Stimulated activated CD8-positive, alpha-beta memory T cell treated with anti-CD3 and anti-CD28 coated beads, Interleukin-15, amount 100 ng/mL, for 24 hours (primary cell): Measurements from ENCODE around the gene ANKRD13B.
"Not testable (repeated sequence)": the region's sequence is repeated elsewhere in the genome, so short reads cannot be mapped to it uniquely, and the experiment has no call there.

Source experiments
- DNase-seq: peaks from one replicate; pipeline ENCODE4 v3.0.0-alpha.2; 2020; ENCODE audit warnings: low read depth

The ANKRD13B gene

DNA sequence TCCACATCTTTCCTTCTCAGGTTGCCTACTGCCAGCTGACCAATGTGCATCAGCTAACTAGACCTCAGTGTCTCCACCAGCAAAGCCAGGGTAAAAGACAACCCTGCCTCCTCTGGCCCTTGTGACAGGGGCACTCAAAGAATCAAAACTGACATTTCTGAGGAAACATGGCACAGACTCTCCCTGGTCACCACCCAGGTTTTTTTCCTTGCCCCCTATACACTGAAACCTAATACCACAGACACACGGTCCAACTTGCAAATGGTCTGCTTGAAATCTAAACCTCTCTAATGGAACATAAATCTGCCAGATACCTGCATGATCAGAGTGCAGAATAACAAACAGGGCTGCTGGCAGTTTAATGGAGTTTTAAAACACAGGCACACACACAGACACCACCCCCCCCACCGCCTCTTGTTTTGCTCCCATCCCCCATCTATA, 49.3 kb downstream of the ANKRD13B start:
- no peak for DNase-seq

GRCh38 chr17:29643817-29644160, 50.9 kb downstream of the ANKRD13B start:
- DNase-seq: no peak

GRCh38 chr17:29645515-29646051, 52.7 kb downstream of the ANKRD13B start:
- DNase-seq: no peak

DNA sequence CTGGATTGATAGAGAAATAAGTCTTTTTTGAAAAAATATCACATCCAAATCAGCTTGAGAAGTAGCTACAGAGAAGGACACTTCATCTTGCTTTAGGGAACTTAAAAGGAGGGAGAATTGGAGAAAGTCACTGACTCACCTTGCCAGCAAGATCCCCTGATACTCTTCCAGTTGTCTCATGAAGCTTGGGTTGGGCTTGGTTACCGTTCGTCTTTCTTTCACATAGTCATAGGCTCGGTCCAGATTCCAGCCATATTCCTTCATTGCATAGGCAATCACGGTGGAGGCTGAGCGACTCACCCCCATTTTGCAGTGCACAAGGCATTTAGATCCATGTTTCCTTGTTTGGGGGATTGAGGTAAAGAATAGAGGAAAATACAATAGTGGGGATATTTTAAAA, 55.1 kb downstream of the ANKRD13B start:
- no peak for DNase-seq

DNA sequence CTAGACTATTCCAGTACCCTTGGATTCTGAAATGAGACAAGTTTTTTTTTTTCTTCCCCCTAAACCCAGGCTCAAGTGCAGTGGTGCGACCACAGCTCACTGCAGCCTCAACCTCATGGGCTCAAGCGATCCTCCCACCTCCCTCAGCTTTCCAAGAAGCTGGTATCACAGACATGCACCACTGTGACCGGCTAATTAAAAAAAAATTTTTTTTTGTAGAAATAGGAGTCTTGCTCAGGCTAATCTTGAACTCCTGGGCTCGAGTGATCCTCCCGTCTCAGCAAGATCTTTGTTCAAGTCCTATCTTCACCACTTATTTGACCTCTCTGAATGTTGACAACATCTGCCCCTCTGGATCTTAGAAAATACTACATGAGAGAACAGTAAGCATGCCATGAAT, 56.4 kb downstream of the ANKRD13B start:
- no peak for DNase-seq

DNA sequence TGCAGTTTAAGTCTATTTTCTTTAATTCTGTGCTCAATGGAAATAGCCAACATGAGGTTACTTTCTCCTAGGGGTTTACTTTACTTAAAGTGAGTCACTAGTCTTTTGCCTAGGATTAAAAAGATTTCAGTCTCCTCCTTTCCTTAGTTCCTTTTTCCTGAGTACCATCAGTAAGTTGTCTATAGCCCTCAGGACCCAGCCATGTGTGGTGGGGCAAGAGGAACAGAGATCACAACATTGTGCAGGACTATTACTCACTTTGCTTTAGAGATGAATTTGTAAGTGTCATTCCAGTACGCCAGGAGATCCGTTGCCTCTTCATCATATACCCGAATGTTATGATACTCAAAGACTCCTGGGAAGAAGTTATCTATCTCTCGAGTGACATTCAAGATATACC, 57.5 kb downstream of the ANKRD13B start:
- no peak for DNase-seq

GRCh38 chr17:29651913-29652312, 59.0 kb downstream of the ANKRD13B start:
- not testable (repeated sequence) for DNase-seq

DNA sequence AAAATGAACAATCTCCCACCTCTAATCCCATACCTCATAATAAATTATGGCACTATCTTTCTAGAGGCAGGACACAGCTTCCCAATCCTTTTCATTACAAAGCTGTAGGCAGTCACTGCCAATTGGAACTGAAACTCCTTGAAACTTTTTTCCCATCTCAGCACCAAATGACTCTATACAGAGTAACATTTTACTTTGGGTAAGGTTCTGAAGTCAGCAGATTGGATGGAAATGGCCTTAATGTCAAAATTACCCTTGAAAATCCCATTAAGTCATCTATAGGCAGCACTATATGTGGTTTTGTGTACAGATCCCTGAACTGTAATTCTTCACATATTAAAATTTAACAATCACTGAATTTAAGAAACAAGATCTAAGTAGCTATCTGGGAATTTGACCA, 60.0 kb downstream of the ANKRD13B start:
- no peak for DNase-seq

DNA sequence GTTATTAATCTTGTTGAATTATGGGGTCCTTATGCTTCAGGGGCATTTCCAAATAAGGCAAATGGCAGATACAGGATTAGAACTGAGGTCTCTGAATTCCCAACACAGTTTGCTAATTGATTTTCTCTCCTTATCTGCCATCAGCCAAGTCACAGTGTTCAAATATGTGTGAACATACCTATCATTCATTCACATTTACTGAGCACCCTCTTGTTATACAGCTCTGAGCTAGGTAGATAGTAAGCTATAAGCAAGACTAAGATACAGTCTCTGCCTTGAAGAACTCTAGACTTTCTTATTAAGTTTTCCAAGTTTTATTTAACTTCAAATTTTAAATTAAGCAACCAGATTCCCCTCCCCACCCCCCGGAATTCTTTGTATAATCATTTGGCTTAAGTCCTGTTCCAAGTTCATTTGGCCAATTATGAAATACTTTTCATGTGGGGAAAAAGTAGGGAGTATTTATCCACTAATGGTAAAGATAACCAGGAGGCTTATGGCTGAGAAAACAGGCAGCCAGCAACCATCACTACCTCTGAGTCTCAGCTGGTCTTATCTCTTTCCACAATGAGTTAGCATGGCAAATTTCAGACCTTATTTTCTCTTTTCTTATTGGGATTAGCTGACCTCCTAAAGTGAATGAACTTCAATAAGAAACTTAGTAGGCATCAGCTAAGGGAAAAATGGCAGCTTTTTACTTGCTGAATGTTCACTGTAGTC, 61.2 kb downstream of the ANKRD13B start:
- DNase-seq: no peak

DNA sequence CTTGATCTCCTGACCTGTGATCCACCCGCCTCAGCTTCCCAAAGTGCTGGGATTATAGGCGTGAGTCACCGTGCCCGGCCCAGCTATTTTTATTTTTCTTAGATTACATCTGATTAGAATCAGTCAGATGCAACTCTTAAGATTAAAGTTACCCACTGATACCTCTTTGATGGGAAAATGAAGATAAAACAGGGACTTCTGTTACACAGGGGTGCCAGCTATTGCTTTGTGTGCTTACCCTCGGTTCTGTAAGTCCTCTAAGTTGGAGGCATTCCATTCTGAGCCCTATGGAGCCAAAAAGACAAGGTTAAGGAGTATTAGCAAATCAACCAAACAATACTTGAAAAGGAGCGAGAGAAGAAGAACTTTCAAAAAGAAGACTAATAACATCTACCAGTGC, 62.4 kb downstream of the ANKRD13B start:
- DNase-seq: no peak

DNA sequence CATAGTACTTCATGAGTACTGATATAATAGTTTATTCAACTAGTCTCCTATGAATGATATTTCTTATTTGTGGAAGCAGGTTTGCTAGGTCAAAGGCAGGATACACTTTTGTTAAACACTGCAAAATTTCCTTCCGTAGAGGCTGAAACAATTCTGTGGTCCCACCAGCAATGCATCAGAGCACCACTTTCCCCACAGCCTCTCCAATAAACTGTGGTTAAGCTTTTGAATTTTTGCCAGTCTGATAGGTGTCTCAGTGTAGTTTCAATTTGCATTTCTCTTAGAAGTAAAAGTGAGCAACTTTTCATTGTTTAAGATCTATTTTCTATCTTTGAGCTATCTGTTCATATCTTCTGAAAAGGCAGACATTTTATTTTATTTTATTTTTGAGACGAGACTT, 66.2 kb downstream of the ANKRD13B start:
- DNase-seq: no peak

DNA sequence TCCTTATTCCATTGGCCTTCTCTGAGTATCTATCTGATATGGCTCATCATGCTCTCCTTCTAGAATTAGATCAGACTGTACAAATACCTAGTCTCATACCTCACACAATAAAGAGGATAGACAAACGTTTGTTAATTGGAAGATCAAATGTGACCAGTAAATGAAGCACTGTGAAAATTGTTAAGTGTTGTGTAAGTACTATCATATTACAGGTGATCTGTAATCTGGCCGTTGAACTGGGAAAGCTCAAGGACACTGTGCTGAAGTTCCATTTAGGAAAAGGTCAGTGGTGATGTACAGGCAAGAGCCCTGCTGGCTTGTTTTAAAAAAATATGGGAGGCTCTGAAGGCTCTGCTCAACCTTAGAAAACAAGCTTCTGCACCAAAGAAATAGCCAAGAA, 68.3 kb downstream of the ANKRD13B start:
- no peak for DNase-seq

DNA sequence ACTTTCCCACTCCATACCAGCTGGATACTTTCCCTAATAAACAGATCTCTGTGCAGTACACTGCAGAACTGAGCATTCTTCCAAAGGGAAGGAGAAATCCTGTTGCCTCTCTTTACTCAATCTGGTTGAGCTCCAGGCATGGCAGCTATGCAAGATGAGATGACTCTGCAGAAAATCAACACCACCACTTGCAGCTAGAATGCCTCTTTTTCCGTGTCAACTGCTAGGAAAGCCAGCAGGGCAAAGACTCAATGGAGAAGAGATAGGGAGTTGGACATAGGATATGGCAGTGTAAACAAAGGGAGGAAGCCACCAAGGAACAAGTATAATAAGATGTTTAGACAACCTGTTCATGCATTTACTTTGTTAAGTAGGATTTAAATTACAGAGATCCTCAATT, 70.2 kb downstream of the ANKRD13B start:
- no peak for DNase-seq
